Type B pancreatic cell (in vitro differentiated cells): ENCODE results near the gene MRPS2. TPM values are rescaled to one million over a fixed set of nuclear protein-coding genes. Genes with fewer than 3 reads are reported as not detected.
"Not testable (repeated sequence)": the region's sequence is repeated elsewhere in the genome, so short reads cannot be mapped to it uniquely, and the experiment has no call there.

Experiments used
- DNase-seq: peaks from one replicate; pipeline ENCODE4 v3.0.0; 2021; ENCODE audit warnings: mixed read lengths; ENCODE audit not compliant: unreplicated experiment; ENCODE audit errors: extremely low spot score
- H3K27ac Mint-ChIP-seq: 2 replicates; pipeline ENCODE4 v1.8.0; 2021; ENCODE audit warnings: mild to moderate bottlenecking, mixed read lengths
- H3K27me3 Mint-ChIP-seq: 2 replicates; pipeline ENCODE4 v1.8.0; 2021; ENCODE audit warnings: mixed read lengths
- H3K36me3 Mint-ChIP-seq: 2 replicates; pipeline ENCODE4 v1.8.0; 2021; ENCODE audit warnings: mixed read lengths
- H3K4me1 Mint-ChIP-seq: one replicate; pipeline ENCODE4 v1.8.0; 2021; ENCODE audit warnings: mixed read lengths; ENCODE audit not compliant: unreplicated experiment
- H3K4me3 Mint-ChIP-seq: 2 replicates; pipeline ENCODE4 v1.8.0; 2021; ENCODE audit warnings: mild to moderate bottlenecking, mixed read lengths
- H3K9me3 Mint-ChIP-seq: 2 replicates; pipeline ENCODE4 v1.8.0; 2021; ENCODE audit warnings: mixed read lengths
- total RNA-seq: library from RNA; stranded (reverse); gene quantifications from 2 replicates; pipeline ENCODE4 v1.2.1, GENCODE V29; 2021; ENCODE audit warnings: low replicate concordance
- TF ChIP-seq, protein P1 (sequence below): fragments of 200-600 bp; sonication (generic); conservative IDR thresholded peaks from 2 replicates; pipeline ENCODE4 v1.5.0; 2021; ENCODE audit warnings: antibody characterized with exemption, mild to moderate bottlenecking

The MRPS2 gene
- total RNA-seq, 1 donor from 2014 or later = 55.2 TPM

DNA sequence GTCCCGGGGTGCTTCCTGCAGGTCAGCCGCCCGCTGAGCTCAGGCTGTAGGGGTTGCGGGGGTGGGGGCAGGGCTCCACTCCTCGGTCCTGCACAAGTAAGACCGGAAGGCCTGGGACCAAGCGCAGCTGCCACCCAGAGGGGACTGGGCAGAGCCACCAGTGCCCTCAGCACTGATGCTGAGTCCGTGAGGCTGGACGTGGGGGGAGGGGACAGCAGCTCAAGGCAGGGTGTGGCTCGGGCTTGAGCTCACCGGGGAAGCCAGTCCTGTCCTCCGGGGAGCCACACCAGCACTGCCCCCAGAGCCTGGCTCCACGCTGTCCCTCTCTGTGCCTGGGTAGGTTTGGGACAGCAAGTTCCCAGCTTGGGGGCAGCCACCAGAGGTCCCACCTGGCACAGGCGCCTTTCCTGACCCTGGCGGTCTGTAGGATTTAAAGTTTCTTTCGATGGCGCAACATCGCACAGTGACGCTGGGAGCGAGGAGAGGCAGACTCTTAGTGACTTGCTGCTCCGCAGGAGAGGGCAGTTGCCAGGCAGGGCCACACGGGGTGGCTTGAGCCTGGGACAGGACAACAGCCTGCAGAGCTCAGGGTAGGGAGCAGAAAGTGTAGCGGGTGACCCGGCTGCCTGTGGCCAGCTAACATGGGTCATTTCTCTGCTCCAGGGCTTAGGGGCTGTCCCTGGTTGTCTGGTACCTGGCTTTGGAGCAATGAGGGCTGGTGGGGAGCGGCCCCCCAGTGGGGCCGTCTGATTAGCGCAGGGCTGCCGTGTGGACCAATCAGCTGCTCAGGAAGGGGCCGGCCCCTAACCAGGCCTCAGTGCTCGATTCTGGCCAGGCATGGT lies 26.5 kb downstream of the MRPS2 start:
- H3K4me3 Mint-ChIP-seq = no peak overlapping the region
- peak; percentile 70 for DNase-seq
- H3K27ac Mint-ChIP-seq = no peak overlapping the region
- H3K36me3 Mint-ChIP-seq = no peaks in the 10 kb centered on the region
- H3K9me3 Mint-ChIP-seq = no peaks in the 10 kb centered on the region
- TF ChIP-seq, protein P1, sequence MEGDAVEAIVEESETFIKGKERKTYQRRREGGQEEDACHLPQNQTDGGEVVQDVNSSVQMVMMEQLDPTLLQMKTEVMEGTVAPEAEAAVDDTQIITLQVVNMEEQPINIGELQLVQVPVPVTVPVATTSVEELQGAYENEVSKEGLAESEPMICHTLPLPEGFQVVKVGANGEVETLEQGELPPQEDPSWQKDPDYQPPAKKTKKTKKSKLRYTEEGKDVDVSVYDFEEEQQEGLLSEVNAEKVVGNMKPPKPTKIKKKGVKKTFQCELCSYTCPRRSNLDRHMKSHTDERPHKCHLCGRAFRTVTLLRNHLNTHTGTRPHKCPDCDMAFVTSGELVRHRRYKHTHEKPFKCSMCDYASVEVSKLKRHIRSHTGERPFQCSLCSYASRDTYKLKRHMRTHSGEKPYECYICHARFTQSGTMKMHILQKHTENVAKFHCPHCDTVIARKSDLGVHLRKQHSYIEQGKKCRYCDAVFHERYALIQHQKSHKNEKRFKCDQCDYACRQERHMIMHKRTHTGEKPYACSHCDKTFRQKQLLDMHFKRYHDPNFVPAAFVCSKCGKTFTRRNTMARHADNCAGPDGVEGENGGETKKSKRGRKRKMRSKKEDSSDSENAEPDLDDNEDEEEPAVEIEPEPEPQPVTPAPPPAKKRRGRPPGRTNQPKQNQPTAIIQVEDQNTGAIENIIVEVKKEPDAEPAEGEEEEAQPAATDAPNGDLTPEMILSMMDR = no peak
- no peaks in the 10 kb centered on the region for H3K4me1 Mint-ChIP-seq
- H3K27me3 Mint-ChIP-seq = no peaks in the 10 kb centered on the region

GRCh38 chr9:135528842-135529435 lies 28.5 kb downstream of the MRPS2 start:
- not testable (repeated sequence) for H3K4me1 Mint-ChIP-seq, H3K36me3 Mint-ChIP-seq, H3K27me3 Mint-ChIP-seq, H3K27ac Mint-ChIP-seq, H3K4me3 Mint-ChIP-seq, H3K9me3 Mint-ChIP-seq
- peak; percentile 32 for DNase-seq

- peaks cover 8% of the 10 kb centered on the region for H3K27me3 Mint-ChIP-seq
- H3K27ac Mint-ChIP-seq = no peak overlapping the region
- no peaks in the 10 kb centered on the region for H3K4me1 Mint-ChIP-seq
- TF ChIP-seq, protein P1 = no peak
- peak; percentile 16 for DNase-seq
- no peaks in the 10 kb centered on the region for H3K36me3 Mint-ChIP-seq
- H3K4me3 Mint-ChIP-seq = no peak overlapping the region
- H3K9me3 Mint-ChIP-seq = no peaks in the 10 kb centered on the region
Measured at GRCh38 chr9:135530146-135530545, 29.7 kb downstream of the MRPS2 start.

DNA sequence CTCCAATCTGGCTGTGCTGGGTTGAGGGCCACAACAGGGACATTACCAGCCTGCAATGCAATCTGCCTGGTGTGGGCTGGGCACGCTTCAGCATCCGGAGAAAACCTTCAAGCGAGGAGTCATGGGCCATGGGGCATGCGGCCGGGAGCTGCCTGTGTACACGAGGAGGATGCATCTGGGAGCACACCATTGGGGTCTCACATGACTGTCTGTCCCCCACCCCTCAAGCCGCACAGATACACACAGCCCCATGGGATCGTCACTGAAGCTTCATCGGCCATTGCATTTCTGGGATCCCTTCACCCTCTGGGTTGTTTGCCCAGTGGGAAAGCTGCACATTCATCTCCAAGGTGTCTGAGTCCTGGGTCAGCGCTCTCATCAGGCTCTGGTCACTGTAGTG lies 30.6 kb downstream of the MRPS2 start:
- Mint-ChIP-seq H3K27me3 (peaks cover 9% of the 10 kb centered on the region), H3K9me3 (no peaks in the 10 kb centered on the region), H3K27ac (no peak overlapping the region), H3K4me3 (no peak overlapping the region), H3K36me3 (no peaks in the 10 kb centered on the region), H3K4me1 (no peaks in the 10 kb centered on the region)
- TF ChIP-seq, protein P1 = no peak
- DNase-seq = peak; percentile 61

DNA sequence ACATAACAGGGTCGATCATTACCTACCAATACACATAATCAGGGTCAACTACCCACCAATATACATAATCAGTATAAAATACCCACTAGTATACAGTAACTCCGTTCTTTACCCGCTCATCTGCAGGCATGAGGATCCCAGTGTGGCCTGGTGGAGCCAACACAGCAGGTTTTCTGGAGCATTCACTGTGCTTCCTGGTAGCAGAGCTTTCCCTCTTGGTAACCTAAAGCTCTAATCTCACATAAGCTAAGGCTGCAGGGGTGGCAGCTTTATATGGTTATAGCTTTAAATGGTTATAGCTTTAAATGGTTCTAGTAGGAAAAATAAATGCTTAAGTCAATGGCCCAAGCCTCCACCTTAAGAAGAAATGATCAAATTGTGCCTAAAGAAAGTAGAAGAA lies 32.6 kb downstream of the MRPS2 start:
- Mint-ChIP-seq H3K27me3 (peaks cover 26% of the 10 kb centered on the region), H3K27ac (no peak overlapping the region)
- no peak for DNase-seq

GRCh38 chr9:135533674-135534073 lies 33.2 kb downstream of the MRPS2 start:
- Mint-ChIP-seq H3K36me3 (no peaks in the 10 kb centered on the region), H3K27ac (no peak overlapping the region), H3K27me3 (peaks cover 31% of the 10 kb centered on the region), H3K4me3 (no peak overlapping the region), H3K4me1 (no peaks in the 10 kb centered on the region), H3K9me3 (no peaks in the 10 kb centered on the region)
- TF ChIP-seq, protein P1 = no peak
- no peak for DNase-seq

More for the DNA sequence above, 32.6 kb downstream of the MRPS2 start:
- H3K4me3 Mint-ChIP-seq = no peak overlapping the region
- TF ChIP-seq, protein P1 = no peak
- H3K36me3 Mint-ChIP-seq = no peaks in the 10 kb centered on the region
- no peaks in the 10 kb centered on the region for H3K9me3 Mint-ChIP-seq
- no peaks in the 10 kb centered on the region for H3K4me1 Mint-ChIP-seq

DNA sequence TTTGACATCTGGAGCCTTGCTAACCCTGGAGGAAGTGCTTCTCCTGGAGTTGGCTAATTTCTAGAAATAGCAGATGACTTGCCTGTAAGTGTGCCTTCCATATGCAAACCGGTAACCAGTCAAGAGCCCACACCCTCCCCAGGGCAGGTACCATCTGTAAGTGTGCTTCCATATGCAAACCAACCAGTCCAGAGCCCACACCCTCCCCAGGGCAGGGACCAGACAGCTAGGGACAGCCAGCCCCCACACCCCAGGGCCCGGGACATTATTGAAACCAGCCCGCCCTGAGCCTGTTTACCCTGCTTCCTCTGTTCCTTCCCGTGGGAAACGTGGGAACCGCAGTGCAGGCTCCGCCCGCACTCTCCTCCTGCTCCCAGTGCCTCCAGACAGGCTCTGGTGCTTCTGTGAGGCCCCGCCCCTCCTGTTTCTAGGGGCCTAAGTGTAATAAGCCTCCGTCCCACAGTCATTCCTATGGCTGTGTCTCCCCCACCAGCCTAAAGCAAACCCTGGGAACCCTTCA lies 33.8 kb downstream of the MRPS2 start:
- H3K4me3 Mint-ChIP-seq, H3K36me3 Mint-ChIP-seq, H3K27ac Mint-ChIP-seq, H3K9me3 Mint-ChIP-seq, H3K4me1 Mint-ChIP-seq: not testable (repeated sequence)
- peak; percentile 55 for DNase-seq
- H3K27me3 Mint-ChIP-seq = peaks cover 34% of the 10 kb centered on the region

GRCh38 chr9:135534826-135535225 lies 34.3 kb downstream of the MRPS2 start:
- not testable (repeated sequence) for H3K9me3 Mint-ChIP-seq, H3K4me1 Mint-ChIP-seq, H3K4me3 Mint-ChIP-seq, H3K36me3 Mint-ChIP-seq, H3K27ac Mint-ChIP-seq
- peak; percentile 43 for DNase-seq
- peaks cover 37% of the 10 kb centered on the region for H3K27me3 Mint-ChIP-seq

- H3K4me3 Mint-ChIP-seq, H3K4me1 Mint-ChIP-seq, H3K9me3 Mint-ChIP-seq, H3K36me3 Mint-ChIP-seq, H3K27ac Mint-ChIP-seq: not testable (repeated sequence)
- peak; percentile 44 for DNase-seq
- peaks cover 42% of the 10 kb centered on the region for H3K27me3 Mint-ChIP-seq
Measured at GRCh38 chr9:135535631-135536030, 35.1 kb downstream of the MRPS2 start.
